Hepatocyte (in vitro differentiated cells): ENCODE measurements around the gene TXNRD2. TPM values are rescaled to one million over a fixed set of nuclear protein-coding genes. Genes with fewer than 3 reads are reported as not detected.

Experiments
- DNase-seq: peaks from one replicate; pipeline ENCODE4 v3.0.0-alpha.2; 2016; ENCODE audit warnings: low spot score
- H2AFZ ChIP-seq: fragments of 200-600 bp; sonication (generic); 2 replicates; pipeline ENCODE4 v1.6.0; 2016; ENCODE audit warnings: antibody characterized with exemption, mild to moderate bottlenecking
- H3K27ac ChIP-seq: fragments of 200-600 bp; sonication (generic); 2 replicates; pipeline ENCODE4 v1.5.1; 2016; ENCODE audit warnings: mild to moderate bottlenecking
- H3K27me3 ChIP-seq: fragments of 200-600 bp; sonication (generic); 2 replicates; pipeline ENCODE4 v1.6.1; 2016
- H3K36me3 ChIP-seq: fragments of 200-600 bp; sonication (generic); replicated peaks from 2 replicates; pipeline ENCODE4 v1.5.1; 2016; ENCODE audit warnings: low read depth; ENCODE audit not compliant: insufficient read depth
- H3K4me1 ChIP-seq: fragments of 200-600 bp; sonication (generic); 2 replicates; pipeline ENCODE4 v1.5.1; 2016; ENCODE audit warnings: mild to moderate bottlenecking, moderate library complexity; ENCODE audit not compliant: insufficient read depth
- H3K4me2 ChIP-seq: fragments of 200-600 bp; sonication (generic); 2 replicates; pipeline ENCODE4 v1.6.0; 2016
- H3K4me3 ChIP-seq: fragments of 200-600 bp; sonication (generic); 2 replicates; pipeline ENCODE4 v1.5.1; 2016; ENCODE audit warnings: mild to moderate bottlenecking
- H3K79me2 ChIP-seq: fragments of 200-600 bp; sonication (generic); 2 replicates; pipeline ENCODE4 v1.6.0; 2017; ENCODE audit warnings: mild to moderate bottlenecking
- H3K9me2 ChIP-seq: fragments of 200-600 bp; sonication (generic); replicated peaks from 2 replicates; pipeline ENCODE4 v1.6.0; 2017; ENCODE audit warnings: mild to moderate bottlenecking; ENCODE audit not compliant: insufficient read depth
- H3K9me3 ChIP-seq: fragments of 200-600 bp; sonication (generic); 2 replicates; pipeline ENCODE4 v1.5.1; 2016; ENCODE audit warnings: low read depth, mild to moderate bottlenecking
- H4K20me1 ChIP-seq: fragments of 200-600 bp; sonication (generic); 2 replicates; pipeline ENCODE4 v1.6.0; 2016; ENCODE audit warnings: mild to moderate bottlenecking; ENCODE audit not compliant: insufficient read depth, poor library complexity, severe bottlenecking
- EZH2 ChIP-seq: fragments of 200-600 bp; sonication (generic); IDR thresholded peaks from 2 replicates; pipeline ENCODE4 v1.6.1; 2016; ENCODE audit warnings: antibody characterized with exemption, mild to moderate bottlenecking, borderline replicate concordance
- EZH2phosphoT487 ChIP-seq: fragments of 200-600 bp; sonication (generic); IDR thresholded peaks from one replicate; pipeline ENCODE4 v1.6.1; 2018; ENCODE audit warnings: antibody characterized with exemption, mild to moderate bottlenecking, low read depth, moderate library complexity; ENCODE audit not compliant: unreplicated experiment, severe bottlenecking
- WGBS: methylation state at CpG from one replicate; pipeline ENCODE4 v1.1.6; 2016; ENCODE audit warnings: low lambda C conversion rate; ENCODE audit errors: missing lambda C conversion rate; 5-methylcytosine and 5-hydroxymethylcytosine counted together
- polyA plus RNA-seq: library from polyadenylated mRNA; unstranded; fragments of >200 nt; fragmentation: Nextera tagmentation; extraction: Ambion mirVana; gene quantifications from 2 replicates; pipeline ENCODE4 v1.2.1, GENCODE V29; 2016
- total RNA-seq: library from RNA; depleted of rRNA; stranded (reverse); fragments of >200 nt; gene quantifications from 2 replicates; pipeline ENCODE4 v1.2.3, GENCODE V29; 2014
- TF ChIP-seq, protein P1 (sequence below): fragments of 200-600 bp; sonication (generic); IDR thresholded peaks from 2 replicates; pipeline ENCODE4 v1.5.1; 2016; ENCODE audit warnings: antibody characterized with exemption, mild to moderate bottlenecking; ENCODE audit not compliant: poor library complexity

Gene TXNRD2
- total and polyA plus RNA-seq, 2 experiments from 2014 or later: 0.60 to 2.1 TPM

GRCh38 chr22:19957445-19957844 is 15.8 kb upstream of the TXNRD2 start:
- no peaks in the 10 kb centered on the region for H3K9me3 ChIP-seq
- no peak for DNase-seq
- H4K20me1 ChIP-seq: no peaks in the 10 kb centered on the region
- no peak overlapping the region for H3K4me3 ChIP-seq
- H3K79me2 ChIP-seq: no peaks in the 10 kb centered on the region
- TF ChIP-seq EZH2: no peak
- TF ChIP-seq, protein P1, sequence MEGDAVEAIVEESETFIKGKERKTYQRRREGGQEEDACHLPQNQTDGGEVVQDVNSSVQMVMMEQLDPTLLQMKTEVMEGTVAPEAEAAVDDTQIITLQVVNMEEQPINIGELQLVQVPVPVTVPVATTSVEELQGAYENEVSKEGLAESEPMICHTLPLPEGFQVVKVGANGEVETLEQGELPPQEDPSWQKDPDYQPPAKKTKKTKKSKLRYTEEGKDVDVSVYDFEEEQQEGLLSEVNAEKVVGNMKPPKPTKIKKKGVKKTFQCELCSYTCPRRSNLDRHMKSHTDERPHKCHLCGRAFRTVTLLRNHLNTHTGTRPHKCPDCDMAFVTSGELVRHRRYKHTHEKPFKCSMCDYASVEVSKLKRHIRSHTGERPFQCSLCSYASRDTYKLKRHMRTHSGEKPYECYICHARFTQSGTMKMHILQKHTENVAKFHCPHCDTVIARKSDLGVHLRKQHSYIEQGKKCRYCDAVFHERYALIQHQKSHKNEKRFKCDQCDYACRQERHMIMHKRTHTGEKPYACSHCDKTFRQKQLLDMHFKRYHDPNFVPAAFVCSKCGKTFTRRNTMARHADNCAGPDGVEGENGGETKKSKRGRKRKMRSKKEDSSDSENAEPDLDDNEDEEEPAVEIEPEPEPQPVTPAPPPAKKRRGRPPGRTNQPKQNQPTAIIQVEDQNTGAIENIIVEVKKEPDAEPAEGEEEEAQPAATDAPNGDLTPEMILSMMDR: no peak
- no peak for TF ChIP-seq EZH2phosphoT487
- H2AFZ ChIP-seq: no peak overlapping the region
- H3K27me3 ChIP-seq: no peaks in the 10 kb centered on the region
- no peak overlapping the region for H3K4me2 ChIP-seq
- no peak overlapping the region for H3K27ac ChIP-seq
- H3K4me1 ChIP-seq: peaks cover 32% of the 10 kb centered on the region
- 92% methylated on average over 9 of the region's 9 CpGs for WGBS
- no peaks in the 10 kb centered on the region for H3K9me2 ChIP-seq
- H3K36me3 ChIP-seq: no peaks in the 10 kb centered on the region

DNA sequence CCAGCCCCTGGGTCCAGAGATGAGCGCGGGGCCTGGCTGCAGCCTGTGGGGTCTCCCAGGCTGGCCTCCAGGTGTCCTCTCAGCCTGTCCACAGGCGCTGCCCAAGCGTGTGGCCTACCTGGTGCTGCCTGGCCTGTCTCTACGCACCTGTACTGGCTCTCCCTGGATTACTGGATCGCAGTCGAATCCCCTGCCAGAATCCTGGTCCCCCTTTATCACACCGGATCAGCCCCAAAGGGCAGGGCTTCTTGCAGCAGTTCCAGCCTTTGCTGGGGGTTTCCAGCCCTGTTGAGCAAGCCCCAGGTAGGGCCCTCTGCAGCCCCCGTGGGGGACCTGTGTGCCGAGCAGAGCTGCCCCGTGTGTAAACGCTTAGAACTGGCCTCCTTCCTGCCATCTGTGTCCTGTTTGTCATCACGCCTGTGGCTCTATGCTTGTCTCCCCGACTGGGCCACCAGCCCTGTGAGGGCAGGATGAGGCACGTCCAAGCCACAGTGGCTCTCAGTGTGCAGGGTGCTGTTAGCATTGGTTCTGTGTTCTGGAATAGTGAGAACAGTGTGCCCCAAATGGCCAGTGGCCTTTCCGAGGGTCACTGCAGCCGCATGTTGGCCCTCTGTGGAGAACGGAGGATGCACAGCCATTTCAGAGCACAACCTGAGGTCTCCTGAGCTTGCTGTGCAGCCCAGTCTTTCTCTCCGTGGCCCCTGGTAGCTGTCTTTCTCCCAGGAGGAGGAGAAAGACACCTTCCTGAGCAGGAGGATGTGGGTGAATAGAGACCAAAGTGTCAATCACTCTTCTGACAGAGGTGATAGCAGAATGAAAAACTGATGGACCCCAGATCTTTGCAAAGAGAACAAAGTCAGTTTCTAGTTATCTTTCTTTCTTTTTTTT is 13.9 kb upstream of the TXNRD2 start:
- 84% methylated on average over 19 of the region's 19 CpGs for WGBS
- Histone ChIP-seq H3K36me3 (no peaks in the 10 kb centered on the region), H3K9me3 (no peaks in the 10 kb centered on the region), H3K27me3 (no peaks in the 10 kb centered on the region), H3K27ac (no peak overlapping the region), H3K4me2 (no peak overlapping the region), H2AFZ (no peak overlapping the region), H3K79me2 (no peaks in the 10 kb centered on the region), H3K4me1 (peaks cover 16% of the 10 kb centered on the region), H4K20me1 (no peaks in the 10 kb centered on the region), H3K4me3 (no peak overlapping the region), H3K9me2 (no peaks in the 10 kb centered on the region)
- no peak for DNase-seq
- TF ChIP-seq EZH2: no peak

GRCh38 chr22:19951346-19951745 is 9.7 kb upstream of the TXNRD2 start:
- H3K4me3 ChIP-seq: no peak overlapping the region
- no peaks in the 10 kb centered on the region for H3K36me3 ChIP-seq
- DNase-seq: no peak
- H3K4me1 ChIP-seq: peaks cover 6% of the 10 kb centered on the region
- H4K20me1 ChIP-seq: no peaks in the 10 kb centered on the region
- no peaks in the 10 kb centered on the region for H3K27me3 ChIP-seq
- H3K9me3 ChIP-seq: no peaks in the 10 kb centered on the region
- TF ChIP-seq, protein P1: no peak
- TF ChIP-seq EZH2phosphoT487 (no peak), EZH2 (no peak)
- no peak overlapping the region for H3K27ac ChIP-seq
- H2AFZ ChIP-seq: no peak overlapping the region
- H3K4me2 ChIP-seq: no peak overlapping the region
- 85% methylated on average over 13 of the region's 13 CpGs for WGBS
- H3K9me2 ChIP-seq: no peaks in the 10 kb centered on the region
- no peaks in the 10 kb centered on the region for H3K79me2 ChIP-seq

- Histone ChIP-seq H3K27ac (no peak overlapping the region), H4K20me1 (no peaks in the 10 kb centered on the region), H3K9me2 (no peaks in the 10 kb centered on the region), H3K4me2 (no peak overlapping the region), H3K36me3 (no peaks in the 10 kb centered on the region), H3K27me3 (no peaks in the 10 kb centered on the region), H3K9me3 (no peaks in the 10 kb centered on the region), H3K79me2 (no peaks in the 10 kb centered on the region), H3K4me1 (peaks cover 11% of the 10 kb centered on the region), H3K4me3 (no peak overlapping the region), H2AFZ (no peak overlapping the region)
- DNase-seq: no peak
- TF ChIP-seq EZH2phosphoT487: no peak
- TF ChIP-seq EZH2: no peak
- TF ChIP-seq, protein P1: no peak
- 89% methylated on average over 9 of the region's 9 CpGs for WGBS
Measured at GRCh38 chr22:19948057-19948760, 6.6 kb upstream of the TXNRD2 start.
